Measurements from ENCODE around the gene RFX3. TPM values are rescaled to one million over a fixed set of nuclear protein-coding genes. Genes with fewer than 3 reads are reported as not detected.

Gene RFX3
- total and polyA plus RNA-seq, 2 experiments from 2014 or later, result 5.8 to 7.9 TPM

- H2AFZ ChIP-seq, result no peak overlapping the region
- no peaks in the 10 kb centered on the region for H3K79me2 ChIP-seq
- no peaks in the 10 kb centered on the region for H3K4me1 ChIP-seq (ENCODE audit: insufficient read depth)
- no peaks in the 10 kb centered on the region for H3K9me3 ChIP-seq (ENCODE audit: low read depth)
- DNase-seq (ENCODE audit: low spot score), result peak; percentile 58
- no peaks in the 10 kb centered on the region for H3K9me2 ChIP-seq (replicated peaks; ENCODE audit: insufficient read depth)
- no peaks in the 10 kb centered on the region for H3K27me3 ChIP-seq
- TF ChIP-seq EZH2 (IDR thresholded peaks at IDR 0.05; ENCODE audit: borderline replicate concordance) (no peak), EZH2phosphoT487 (IDR thresholded peaks at IDR 0.05; ENCODE audit: low read depth, severe bottlenecking, unreplicated experiment) (no peak), CTCF (IDR thresholded peaks at IDR 0.05; ENCODE audit: poor library complexity) (peak; percentile 57)
- H3K4me2 ChIP-seq, result no peak overlapping the region
- H4K20me1 ChIP-seq (ENCODE audit: insufficient read depth, poor library complexity, severe bottlenecking), result no peaks in the 10 kb centered on the region
- 80% methylated on average over 7 of the region's 7 CpGs for WGBS (ENCODE audit: low lambda C conversion rate, missing lambda C conversion rate)
- no peak overlapping the region for H3K4me3 ChIP-seq
- no peaks in the 10 kb centered on the region for H3K36me3 ChIP-seq (replicated peaks; ENCODE audit: insufficient read depth, low read depth)
- no peak overlapping the region for H3K27ac ChIP-seq
Measured at GRCh38 chr9:3441197-3441816, 84.5 kb downstream of the RFX3 start.

- Histone ChIP-seq H3K9me3 (ENCODE audit: low read depth) (no peaks in the 10 kb centered on the region), H3K27ac (no peak overlapping the region), H2AFZ (no peak overlapping the region), H3K4me1 (ENCODE audit: insufficient read depth) (no peaks in the 10 kb centered on the region), H4K20me1 (ENCODE audit: insufficient read depth, poor library complexity, severe bottlenecking) (no peaks in the 10 kb centered on the region), H3K27me3 (no peaks in the 10 kb centered on the region), H3K9me2 (replicated peaks; ENCODE audit: insufficient read depth) (no peaks in the 10 kb centered on the region), H3K4me3 (no peak overlapping the region), H3K36me3 (replicated peaks; ENCODE audit: insufficient read depth, low read depth) (no peaks in the 10 kb centered on the region), H3K4me2 (no peak overlapping the region), H3K79me2 (no peaks in the 10 kb centered on the region)
- 90% methylated on average over 4 of the region's 4 CpGs for WGBS (ENCODE audit: low lambda C conversion rate, missing lambda C conversion rate)
- no peak for DNase-seq (ENCODE audit: low spot score)
- TF ChIP-seq EZH2phosphoT487 (IDR thresholded peaks at IDR 0.05; ENCODE audit: low read depth, severe bottlenecking, unreplicated experiment) (no peak), EZH2 (IDR thresholded peaks at IDR 0.05; ENCODE audit: borderline replicate concordance) (no peak), CTCF (IDR thresholded peaks at IDR 0.05; ENCODE audit: poor library complexity) (no peak)
Measured at GRCh38 chr9:3436629-3437420, 89.0 kb downstream of the RFX3 start.

- H3K27me3 ChIP-seq, result no peaks in the 10 kb centered on the region
- no peaks in the 10 kb centered on the region for H3K9me2 ChIP-seq (replicated peaks; ENCODE audit: insufficient read depth)
- H3K9me3 ChIP-seq (ENCODE audit: low read depth), result no peaks in the 10 kb centered on the region
- DNase-seq (ENCODE audit: low spot score), result no peak
- H2AFZ ChIP-seq, result no peak overlapping the region
- no peak overlapping the region for H3K27ac ChIP-seq
- no peaks in the 10 kb centered on the region for H4K20me1 ChIP-seq (ENCODE audit: insufficient read depth, poor library complexity, severe bottlenecking)
- no peak overlapping the region for H3K4me3 ChIP-seq
- TF ChIP-seq CTCF (IDR thresholded peaks at IDR 0.05; ENCODE audit: poor library complexity) (no peak), EZH2phosphoT487 (IDR thresholded peaks at IDR 0.05; ENCODE audit: low read depth, severe bottlenecking, unreplicated experiment) (no peak), EZH2 (IDR thresholded peaks at IDR 0.05; ENCODE audit: borderline replicate concordance) (no peak)
- 89% methylated on average over 1 of the region's 1 CpG for WGBS (ENCODE audit: low lambda C conversion rate, missing lambda C conversion rate)
- H3K79me2 ChIP-seq, result no peaks in the 10 kb centered on the region
- H3K36me3 ChIP-seq (replicated peaks; ENCODE audit: insufficient read depth, low read depth), result no peaks in the 10 kb centered on the region
- H3K4me1 ChIP-seq (ENCODE audit: insufficient read depth), result no peaks in the 10 kb centered on the region
- H3K4me2 ChIP-seq, result no peak overlapping the region
Measured at GRCh38 chr9:3435732-3436131, 90.1 kb downstream of the RFX3 start.
